ENCODE results near the gene HES7.

Gene HES7

DNA sequence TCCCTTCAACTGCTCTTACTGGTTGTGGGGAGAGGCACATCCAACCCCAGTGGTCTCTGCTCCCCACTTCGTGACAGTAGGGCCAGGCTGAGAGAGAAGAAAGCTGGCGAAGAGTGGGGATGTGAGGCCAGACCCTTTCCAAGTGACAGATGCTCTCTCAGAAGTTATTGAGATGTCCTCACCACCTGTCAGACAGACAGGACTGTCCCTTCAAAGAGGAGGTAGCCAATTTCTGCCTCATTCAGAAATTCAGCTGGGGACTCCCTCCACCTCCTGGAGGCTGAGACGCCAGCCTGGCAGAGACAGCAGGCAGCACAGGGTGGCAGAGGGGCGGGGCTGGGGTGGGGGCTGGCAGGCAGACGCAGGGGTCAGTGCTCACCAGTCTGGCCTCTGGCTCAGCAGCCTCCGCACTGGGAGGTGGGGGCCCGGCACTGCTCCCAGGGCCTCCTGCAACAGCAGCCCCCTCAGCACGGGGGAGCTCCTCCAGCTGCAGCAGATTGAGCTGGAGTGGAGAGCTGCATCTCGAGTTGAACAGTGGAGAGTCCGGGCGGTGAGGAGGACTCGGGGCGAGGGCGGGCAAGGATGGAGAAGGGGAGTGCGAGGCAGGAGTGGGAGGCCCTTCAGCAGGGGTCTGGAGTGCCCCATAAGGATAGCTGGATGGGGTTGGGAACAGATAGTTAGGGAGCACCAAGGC lies 19.1 kb upstream of the HES7 start:
- no peak for DNase-seq (ENCODE audit: low read depth)

DNA sequence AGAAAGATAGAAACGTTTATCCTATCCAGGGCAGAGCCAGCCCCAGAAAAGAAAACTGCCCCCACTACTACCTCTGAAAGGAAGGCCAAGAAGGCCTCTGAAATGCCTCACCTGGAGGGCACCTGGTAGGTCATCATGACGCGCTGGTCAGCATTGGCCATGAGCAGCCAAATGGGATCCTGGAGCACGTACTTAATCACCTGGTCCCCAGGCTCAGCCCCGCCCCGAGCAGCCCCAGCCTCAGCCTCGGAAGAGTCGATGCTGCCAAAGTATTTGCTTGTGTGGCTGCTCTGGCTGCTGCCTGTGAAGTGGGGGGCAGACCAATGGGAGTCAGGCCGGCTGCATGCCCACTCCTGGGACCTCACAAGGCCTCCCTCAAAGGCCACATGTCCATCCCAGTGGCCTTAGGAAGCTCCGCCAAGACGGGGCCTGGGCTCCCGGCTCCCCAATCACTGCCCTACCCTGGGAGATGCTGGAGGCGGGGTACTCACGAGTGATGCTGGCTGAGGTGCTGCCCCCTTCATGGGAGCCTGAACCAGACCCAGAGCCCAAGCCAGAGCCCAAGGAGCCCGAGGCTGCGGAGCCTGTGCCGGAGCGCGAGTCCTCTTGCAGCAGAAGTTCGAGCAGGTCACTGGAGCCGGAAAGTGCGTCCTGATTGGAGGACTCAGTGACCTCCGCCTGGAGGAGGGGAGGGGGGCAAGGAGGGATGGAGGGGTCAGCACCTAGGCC lies 18.4 kb upstream of the HES7 start:
- DNase-seq (ENCODE audit: low read depth) = no peak

DNA sequence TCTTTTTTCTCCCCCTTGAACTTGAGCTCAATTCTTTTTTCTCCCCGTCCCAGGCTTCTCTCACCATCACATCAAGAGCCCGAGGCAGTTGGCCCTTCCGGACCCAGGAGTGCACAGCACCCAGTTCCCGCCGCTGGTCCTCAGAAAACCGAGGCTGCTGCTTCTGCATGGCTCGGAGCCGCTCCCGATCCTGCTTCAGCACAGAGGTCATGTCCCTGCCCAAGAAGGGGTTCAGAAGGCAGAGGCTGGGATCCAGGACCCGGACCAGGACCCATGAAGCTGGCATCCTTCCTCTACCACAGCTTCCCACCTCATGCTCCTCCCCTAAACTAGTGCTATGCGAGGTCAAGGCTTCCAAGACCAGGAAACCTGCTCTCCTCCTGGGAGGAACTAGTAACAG lies 17.8 kb upstream of the HES7 start:
- DNase-seq (ENCODE audit: low read depth) = no peak

DNA sequence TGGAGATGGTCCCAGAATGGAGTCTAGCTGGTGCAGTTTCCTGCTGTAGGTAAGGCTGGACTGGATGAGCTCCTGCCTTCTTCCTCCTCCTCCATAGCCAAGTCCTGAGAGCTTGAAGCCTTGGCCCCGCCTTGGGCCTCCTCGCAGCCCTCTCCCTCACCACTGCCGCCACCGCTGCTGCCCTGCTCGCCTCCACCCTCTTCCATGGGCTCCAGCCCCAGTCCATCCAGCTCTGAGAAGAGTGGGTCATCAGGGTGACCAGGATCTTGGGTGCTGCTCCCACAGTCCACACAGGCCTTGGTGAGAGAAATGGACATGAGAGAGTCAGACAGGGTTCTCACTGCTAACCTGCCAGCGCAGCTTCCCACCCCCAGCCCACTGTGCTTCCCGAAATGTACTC lies 17.1 kb upstream of the HES7 start:
- DNase-seq (ENCODE audit: low read depth) = no peak

DNA sequence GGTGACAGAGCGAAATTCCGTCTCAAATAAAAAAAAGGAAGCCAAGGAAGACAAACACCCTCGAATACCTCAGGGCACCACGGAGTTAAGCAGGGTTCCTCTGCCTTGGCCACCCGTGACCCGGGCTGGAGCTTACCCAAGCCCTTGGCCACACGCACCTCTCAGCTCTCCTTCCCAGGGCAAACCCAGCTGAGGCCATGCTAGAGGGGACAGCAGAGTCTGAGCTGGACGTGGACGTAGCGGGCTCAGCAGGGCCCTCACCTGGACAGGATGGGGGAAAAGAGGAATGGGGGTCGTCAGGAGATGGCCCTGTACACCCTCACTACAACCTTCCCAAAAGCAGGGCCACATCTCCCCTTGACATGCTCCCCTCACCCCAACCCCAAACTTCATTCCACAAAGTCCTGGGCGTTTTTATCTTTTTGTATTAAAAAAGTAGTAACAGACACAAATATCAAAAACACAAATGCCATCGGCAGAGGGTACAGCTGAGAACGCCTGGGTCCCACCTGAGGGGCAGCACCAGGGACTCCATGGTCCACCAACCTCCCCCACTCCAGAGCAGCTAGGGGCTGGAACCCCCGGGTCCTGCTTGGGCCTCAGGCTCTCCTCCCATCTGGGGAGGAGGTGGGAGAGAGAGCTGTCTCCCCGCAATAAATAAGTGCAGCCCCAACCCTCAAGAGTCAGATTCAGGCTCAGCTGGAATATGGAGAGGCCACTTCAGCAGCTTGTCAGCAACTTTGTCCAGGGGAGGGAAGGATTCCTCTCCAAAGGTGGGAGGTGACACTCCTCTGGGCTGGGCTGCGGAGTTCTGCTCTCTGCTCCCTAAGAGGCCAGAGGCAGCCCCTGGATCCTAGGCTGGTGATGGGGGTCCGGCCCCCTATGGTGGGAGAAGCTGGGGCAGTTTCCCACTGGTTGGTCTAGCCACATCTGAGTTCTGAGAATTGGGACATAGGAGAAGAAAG lies 16.4 kb upstream of the HES7 start:
- no peak for DNase-seq (ENCODE audit: low read depth)

DNA sequence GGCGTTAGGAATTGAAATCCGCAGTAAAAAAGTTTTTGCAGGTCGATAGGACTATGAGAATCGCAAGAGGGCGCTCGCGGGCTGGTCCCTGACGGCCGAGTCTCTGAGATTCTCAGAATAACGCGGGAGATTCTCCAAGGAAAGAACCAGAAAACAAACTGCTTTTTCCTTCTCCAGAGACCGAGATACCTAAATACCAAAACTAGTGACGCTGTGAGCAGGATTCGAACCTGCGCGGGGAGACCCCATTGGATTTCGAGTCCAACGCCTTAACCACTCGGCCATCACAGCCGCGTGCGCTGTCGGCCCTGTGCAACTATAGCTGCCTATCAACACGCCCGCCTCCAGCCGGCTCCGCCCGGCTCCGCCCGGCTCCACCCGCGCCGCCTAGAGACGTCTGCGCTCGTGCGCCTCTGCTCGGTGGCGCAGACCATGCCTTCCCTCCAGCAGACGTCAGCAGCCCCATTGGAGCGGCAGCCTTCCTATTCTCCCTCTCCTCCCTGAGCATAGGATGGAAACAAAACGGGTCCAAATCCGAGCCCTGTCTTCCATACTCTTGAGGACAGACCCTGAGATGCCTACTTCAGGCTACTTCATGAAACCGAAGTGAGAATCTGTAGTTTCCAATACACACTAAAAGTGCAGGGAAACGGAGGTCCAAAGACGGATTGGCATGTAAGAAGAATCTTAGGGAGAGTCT lies 14.9 kb upstream of the HES7 start:
- peak; percentile 91 for DNase-seq (ENCODE audit: low read depth)

DNA sequence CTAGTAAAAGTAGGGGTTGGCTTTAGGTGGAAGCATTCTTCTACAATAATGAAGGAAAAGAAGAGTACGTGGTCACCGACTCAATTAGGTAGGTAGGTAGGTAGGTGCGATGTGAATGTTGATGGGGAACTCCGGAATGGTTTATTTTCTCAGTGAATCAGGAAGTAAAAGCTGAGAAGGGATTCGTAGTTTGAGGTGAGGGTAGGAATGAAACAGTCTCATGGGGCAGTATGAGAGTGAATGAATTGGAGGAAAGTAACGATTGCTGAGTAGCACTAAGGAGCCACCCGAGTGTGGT lies 14.4 kb upstream of the HES7 start:
- no peak for DNase-seq (ENCODE audit: low read depth)

DNA sequence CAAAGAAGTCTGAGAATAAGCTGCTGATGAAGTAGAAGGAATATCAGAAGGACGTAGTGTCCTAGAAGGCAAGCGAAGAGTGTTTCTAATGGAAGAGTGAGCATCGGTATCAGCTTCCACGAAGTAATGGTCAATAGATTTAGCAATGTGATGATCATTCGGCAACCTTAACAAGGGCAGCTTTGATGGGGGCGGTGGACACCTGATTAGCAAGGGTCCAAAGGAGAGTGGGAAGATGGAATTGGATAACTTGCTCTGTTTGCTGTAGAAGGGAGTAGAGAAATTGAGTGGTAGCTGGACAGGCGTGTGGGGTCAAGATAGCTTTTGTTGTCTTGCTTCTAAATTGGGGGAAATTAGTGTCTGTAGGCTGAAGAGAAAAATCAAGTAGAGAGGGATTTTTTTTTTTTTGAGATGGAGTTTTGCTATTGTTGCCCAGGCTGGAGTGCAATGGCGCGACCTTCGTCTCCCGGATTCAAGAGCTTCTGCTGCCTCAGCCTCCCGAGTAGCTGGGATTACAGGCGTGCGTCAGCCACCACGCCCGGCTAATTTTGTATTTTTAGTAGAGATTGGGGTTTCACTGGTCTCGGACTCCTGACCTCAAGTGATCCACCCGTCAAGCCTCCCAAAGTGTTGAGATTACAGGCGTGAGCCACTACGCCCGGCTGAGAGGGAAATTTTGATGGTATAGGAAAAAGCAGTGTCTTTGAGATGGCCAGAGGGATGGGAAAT lies 13.9 kb upstream of the HES7 start:
- no peak for DNase-seq (ENCODE audit: low read depth)

DNA sequence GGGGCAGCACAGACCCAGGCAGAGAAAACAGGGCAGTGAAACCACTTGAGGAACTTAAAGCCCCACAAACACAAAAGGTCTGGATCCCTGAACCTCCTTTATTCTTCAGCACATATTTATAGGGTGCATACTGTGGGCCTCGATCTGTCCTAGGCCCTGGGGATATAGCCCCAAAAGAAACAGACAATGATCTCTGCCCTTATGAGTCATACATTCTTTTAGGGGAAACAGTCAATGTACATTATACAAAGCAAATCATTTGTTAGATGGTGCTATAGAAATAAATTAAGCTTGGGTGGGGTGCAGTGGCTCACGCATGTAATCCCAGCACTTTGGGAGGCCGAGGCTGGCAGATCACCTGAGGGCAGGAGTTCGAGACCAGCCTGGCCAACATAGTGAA lies 10.0 kb upstream of the HES7 start:
- no peak for DNase-seq (ENCODE audit: low read depth)

DNA sequence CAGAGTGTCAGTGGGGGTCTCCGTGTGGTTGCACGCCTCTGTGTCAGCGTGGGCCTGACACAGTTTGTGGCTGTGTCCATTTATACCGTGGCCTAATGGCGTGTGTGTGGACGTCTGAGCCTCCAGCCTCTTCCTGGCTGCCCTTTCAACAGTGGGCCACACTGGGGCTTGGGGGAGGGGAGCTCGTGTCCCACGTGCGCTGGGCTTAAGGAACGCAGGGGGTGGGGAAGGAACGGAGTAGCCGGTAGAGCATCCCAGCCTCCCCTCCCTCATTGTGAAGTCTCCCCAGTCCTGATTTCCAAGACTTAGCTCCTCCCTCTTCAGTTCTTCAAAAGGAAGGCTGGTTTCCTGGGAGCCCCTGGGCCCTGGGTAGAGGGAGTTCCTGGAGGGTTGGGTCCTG lies 9.5 kb upstream of the HES7 start:
- DNase-seq (ENCODE audit: low read depth) = no peak

DNA sequence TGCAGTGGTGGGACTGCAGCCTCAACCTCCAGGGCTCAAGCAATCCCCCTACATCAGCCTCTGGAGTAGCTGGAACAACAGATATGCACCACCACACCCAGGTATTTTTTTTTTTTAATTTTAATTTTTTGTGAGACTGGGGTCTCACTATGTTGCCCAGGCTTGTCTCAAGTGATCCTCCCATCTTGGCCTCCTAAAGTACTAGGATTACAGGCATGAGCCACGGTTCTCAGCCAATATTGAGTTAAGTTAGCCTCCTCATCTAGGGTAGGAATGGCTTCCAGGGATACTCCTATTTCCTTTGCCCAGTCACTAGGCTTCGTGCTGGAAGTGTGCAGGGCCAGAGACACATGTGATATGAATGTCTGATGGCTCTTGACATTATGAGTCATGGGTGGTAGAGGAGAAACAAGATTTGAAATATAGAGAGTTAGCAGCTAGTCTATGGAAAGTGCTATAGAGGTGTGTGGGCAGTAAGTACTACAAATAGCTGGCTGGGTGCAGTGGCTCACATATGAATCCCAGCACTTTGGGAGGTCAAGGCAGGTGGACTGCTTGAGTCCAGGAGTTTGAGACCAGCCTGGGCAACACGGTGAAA lies 8.0 kb upstream of the HES7 start:
- no peak for DNase-seq (ENCODE audit: low read depth)

DNA sequence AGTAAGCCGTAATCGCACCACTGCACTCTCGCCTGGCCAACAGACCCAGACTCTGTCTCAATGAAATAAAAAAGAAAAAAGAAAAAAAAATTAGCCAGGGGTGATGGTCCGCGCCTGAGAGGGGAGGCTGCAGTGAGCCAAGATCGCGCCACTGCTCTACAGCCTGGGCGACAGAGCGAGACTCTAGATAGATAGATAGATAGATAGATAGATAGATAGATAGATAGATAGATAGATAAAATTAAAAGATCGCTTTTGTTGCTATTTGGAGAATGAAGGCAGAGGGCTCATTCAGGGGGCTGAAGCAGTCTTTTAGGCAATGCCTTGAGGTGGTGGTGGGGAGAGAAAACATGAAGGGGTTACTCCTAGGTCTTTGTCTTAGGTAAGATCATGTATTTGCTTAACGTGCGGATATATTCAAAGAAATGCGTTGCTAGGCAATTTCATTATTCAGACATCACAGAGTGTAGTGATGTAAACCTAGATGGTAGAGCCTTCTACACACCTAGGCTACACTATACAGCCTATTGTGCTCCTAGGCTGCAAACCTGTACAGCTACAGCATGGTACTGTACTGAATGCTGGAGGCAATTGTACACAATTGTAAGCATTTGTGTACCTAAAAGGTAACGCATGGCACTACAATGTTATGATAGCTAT lies 4.3 kb upstream of the HES7 start:
- no peak for DNase-seq (ENCODE audit: low read depth)

DNA sequence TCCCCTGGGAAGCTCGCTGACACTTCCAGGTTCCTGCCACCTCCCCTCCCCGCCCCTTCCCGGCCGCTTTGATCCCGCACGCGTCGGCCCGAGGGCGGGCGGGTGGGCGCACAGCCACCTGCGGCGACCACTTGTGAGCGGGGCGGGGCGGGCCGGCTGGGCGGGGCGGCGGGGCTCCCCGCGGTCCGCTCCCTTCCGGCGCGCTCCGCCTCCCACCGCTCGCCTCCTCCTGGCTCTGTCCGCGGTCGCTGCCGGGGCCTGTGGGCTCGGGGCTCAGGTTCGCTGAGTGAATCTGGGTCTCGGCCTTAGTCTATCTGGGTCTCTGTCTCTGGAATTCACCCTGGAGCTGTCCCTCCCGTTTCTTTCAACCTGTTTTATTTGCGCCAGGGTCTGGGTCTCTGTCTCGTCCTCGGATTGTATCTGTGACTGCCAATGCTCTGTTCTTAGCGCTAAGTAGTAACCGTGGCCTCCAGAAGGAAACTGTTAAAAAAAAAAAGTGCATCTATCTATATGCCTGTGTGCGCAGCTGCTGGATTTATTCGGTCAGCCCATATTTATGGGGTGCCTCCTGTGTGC lies 2.7 kb upstream of the HES7 start:
- no peak for DNase-seq (ENCODE audit: low read depth)

DNA sequence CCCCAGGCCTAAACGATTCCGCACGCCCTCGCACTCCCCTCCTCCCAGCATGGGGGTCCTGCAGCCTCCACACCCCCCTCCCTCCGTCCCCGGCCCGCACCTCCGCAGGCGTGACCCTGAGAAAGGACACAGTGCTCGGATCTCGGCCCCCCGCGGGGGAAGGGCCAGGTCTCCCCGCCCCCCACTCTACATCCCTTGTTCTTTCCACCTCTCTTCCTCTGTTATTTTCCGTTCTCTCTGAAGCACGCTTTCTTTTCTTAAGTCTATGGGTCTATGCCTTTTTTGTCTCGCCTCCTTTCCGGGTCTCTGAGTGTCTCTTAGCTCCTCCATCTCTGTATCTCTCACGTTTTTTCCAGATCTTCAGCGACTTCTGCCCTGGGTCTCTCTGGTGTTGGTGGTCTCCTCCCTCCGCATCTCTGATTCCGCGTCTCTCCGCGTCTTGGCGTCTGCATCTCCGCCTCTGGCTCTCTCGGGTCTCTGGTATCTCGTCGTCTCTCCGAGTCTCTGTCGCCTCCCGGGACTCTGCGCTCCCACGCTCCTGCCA lies 2.1 kb upstream of the HES7 start:
- no peak for DNase-seq (ENCODE audit: low read depth)

DNA sequence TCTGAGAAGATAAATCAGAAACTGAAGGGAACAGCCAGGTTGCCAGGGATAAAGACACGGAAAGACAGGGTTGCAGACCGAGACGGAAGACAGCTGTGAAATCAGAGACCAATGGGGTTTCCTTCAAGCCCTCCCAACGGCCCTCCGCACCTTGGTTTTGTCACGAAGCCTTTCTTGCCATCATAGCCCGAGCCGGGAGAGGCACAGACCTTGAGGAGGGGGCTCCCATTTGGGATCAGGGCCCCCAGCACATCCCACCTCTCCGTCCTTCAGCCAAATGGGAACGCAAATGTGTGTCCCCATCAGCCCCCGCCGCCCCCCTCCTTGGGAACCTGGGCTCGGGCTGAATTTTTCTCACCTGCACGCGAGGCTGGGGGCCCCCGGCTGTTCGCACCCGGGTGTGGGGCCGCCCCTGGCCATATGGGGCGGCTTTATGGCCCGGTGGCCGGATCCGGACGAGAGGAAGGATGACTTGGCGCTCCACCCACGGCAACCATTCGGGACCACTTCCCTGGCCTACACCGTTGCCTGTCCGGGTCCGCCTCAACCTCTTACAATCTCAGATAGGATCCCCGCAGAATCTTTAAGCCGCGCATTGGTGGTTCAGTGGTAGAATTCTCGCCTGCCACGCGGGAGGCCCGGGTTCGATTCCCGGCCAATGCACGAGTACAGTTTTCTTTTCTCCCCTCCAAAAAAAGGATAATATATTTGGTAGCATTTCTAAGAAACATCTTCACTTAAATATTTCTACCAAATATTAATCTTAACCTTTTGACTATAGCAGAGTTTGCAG lies 1.4 kb upstream of the HES7 start:
- DNase-seq (ENCODE audit: low read depth) = peak; percentile 75

DNA sequence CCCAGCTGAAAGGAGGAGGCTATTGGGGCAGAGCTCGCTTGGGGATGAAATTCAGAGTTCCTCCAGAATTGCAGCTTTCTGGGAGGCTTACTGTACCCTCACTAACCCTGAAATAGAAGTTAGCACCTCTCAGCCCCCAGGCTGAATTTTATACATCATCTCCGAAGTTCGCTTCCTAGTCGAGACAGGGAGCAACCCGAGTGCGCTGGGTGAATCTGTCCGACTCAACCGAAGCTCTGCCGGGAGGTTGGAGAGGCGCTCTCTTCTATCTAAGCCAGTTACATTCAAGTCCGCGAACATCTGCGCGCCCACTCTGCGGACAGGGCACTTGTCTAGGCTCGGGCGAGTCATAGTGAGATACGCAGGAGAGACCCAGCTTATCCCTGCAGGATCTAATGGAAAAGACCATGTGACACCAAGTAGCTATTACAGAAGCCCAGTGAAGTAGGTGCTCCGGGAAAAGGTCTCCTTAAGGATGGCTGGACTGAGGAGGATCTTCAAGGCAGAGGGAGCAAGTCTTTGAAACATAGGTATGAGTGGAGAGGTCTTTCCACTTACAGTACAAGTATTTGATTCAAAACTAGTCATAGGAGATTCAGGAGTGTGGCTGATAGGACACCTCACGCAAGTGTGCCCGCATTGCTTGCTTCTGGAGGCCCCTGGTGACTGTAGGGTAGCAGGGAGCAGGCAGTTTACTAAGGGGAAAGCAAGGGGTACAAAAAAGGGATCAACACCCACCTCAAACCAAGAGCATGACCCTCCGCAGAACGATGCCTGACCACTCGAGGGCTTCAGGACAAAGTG lies 646 bp upstream of the HES7 start:
- DNase-seq (ENCODE audit: low read depth) = no peak

DNA sequence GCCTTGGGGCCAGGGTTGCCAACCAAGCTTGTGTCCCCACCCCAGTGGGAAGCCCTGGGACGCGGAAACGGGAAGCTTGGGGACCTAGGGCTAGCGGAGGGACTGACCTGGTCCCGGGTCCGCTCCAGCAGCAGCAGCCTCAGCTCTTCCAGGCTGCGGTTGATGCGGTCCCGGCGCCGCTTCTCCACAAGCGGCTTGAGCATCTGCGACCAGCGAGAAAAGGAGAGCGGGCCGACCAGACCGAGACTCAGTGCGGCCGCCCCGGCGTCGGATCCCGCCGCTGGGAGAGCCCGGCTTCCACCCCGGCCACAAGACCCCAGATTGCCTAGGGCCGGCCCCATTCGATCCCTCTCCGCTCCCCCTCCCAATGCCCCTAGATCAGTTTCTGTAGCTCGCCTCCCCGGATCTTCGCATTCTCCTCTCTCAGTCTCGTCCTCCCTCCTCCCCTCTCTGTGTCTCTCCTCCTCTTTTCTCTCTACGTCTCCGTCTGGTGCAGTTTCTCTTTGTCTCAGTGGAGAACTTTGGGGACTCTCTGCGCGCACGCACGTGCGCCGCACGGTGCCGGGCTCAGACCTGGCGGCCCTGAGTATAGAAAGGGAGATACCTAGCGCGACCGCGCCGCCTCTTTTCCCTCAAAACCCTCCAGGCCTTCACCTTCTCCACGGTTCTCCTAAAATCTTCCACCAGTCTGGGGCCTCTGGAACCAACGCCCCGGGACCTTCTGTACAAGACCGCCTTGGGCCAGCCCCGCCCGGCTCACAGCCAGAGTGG lies 797 bp downstream of the HES7 start:
- DNase-seq (ENCODE audit: low read depth) = no peak

All from activated T-helper 1 cell treated with Interleukin-2 at 50 U/mL for 16 hours (primary cell).